T-helper 2 cell (primary cell): ENCODE results near the gene NINJ1.

ENCODE experiments used
- DNase-seq, 5 experiments: peaks; one replicate each; pipeline versions ENCODE4 v3.0.0 to v3.0.0-alpha.2; 2012 to 2022

The NINJ1 gene

GRCh38 chr9:93132287-93132927, 1.6 kb downstream of the NINJ1 start:
- DNase-seq = no peak

- no peak for DNase-seq
Observed at GRCh38 chr9:93131599-93132286, 2.3 kb downstream of the NINJ1 start.

GRCh38 chr9:93130861-93131481, 3.1 kb downstream of the NINJ1 start:
- DNase-seq = no peak

- no peak for DNase-seq
Observed at GRCh38 chr9:93129691-93130500, 4.2 kb downstream of the NINJ1 start.

- DNase-seq = no peak
Observed at GRCh38 chr9:93129286-93129685, 4.8 kb downstream of the NINJ1 start.

- no peak for DNase-seq
Observed at GRCh38 chr9:93128715-93129224, 5.3 kb downstream of the NINJ1 start.

- no peak for DNase-seq
Observed at GRCh38 chr9:93128011-93128714, 5.9 kb downstream of the NINJ1 start.

- DNase-seq = no peak
Observed at GRCh38 chr9:93127395-93127911, 6.6 kb downstream of the NINJ1 start.

- DNase-seq = no peak
Observed at GRCh38 chr9:93126825-93127368, 7.2 kb downstream of the NINJ1 start.

- DNase-seq = peak in 2 of 5 experiments; percentile 46 to 70
Observed at GRCh38 chr9:93126151-93126781, 7.8 kb downstream of the NINJ1 start.

- DNase-seq = no peak
Observed at GRCh38 chr9:93125331-93125894, 8.6 kb downstream of the NINJ1 start.

GRCh38 chr9:93124793-93125192, 9.3 kb downstream of the NINJ1 start:
- no peak for DNase-seq

GRCh38 chr9:93123561-93124283, 10.3 kb downstream of the NINJ1 start:
- DNase-seq = no peak

- no peak for DNase-seq
Observed at GRCh38 chr9:93122721-93123221, 11.3 kb downstream of the NINJ1 start.

GRCh38 chr9:93121316-93122241, 12.5 kb downstream of the NINJ1 start:
- DNase-seq = no peak

- no peak for DNase-seq
Observed at GRCh38 chr9:93120846-93121315, 13.2 kb downstream of the NINJ1 start.

- peak in 2 of 5 experiments; percentile 34 to 58 for DNase-seq
Observed at GRCh38 chr9:93119953-93120845, 13.9 kb downstream of the NINJ1 start.

- DNase-seq = no peak
Observed at GRCh38 chr9:93119703-93119952, 14.4 kb downstream of the NINJ1 start.
